GM12864 (cell line): ENCODE measurements around the gene TNFRSF1B.
"Not testable (repeated sequence)": the region's sequence is repeated elsewhere in the genome, so short reads cannot be mapped to it uniquely, and the experiment has no call there.

Experiments
- DNase-seq: peaks from one replicate; pipeline ENCODE4 v3.0.0-alpha.2; 2011; ENCODE audit warnings: low read depth
- H3K4me3 ChIP-seq: 2 replicates; pipeline ENCODE4 v1.5.1; 2011; ENCODE audit warnings: mild to moderate bottlenecking, low read depth, low read length, control low read depth
- CTCF ChIP-seq: IDR thresholded peaks from 2 replicates; pipeline ENCODE4 v1.5.1; 2011; ENCODE audit warnings: low read depth, mild to moderate bottlenecking, moderate library complexity, low read length, control low read depth, inconsistent platforms; ENCODE audit errors: missing control alignments

The TNFRSF1B gene

DNA sequence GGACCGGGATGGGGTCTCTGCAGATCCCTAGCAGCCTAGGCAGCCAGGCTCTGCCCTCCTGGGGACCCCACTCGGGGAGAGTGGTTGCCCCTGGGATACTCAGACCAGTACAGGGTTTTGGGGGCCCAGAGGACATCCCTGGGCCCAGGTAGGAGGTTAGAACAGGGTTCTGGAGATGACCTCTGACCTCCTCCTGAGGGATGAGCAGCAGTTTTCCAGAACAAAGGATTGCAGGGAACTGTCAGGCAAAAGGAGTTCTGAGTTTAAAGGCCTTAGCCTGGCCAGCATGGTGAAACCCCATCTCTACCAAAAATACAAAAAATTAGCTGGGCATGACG lies 42.7 kb downstream of the TNFRSF1B start:
- H3K4me3 ChIP-seq, result no peak overlapping the region
- no peak for DNase-seq
- TF ChIP-seq CTCF, result no peak

DNA sequence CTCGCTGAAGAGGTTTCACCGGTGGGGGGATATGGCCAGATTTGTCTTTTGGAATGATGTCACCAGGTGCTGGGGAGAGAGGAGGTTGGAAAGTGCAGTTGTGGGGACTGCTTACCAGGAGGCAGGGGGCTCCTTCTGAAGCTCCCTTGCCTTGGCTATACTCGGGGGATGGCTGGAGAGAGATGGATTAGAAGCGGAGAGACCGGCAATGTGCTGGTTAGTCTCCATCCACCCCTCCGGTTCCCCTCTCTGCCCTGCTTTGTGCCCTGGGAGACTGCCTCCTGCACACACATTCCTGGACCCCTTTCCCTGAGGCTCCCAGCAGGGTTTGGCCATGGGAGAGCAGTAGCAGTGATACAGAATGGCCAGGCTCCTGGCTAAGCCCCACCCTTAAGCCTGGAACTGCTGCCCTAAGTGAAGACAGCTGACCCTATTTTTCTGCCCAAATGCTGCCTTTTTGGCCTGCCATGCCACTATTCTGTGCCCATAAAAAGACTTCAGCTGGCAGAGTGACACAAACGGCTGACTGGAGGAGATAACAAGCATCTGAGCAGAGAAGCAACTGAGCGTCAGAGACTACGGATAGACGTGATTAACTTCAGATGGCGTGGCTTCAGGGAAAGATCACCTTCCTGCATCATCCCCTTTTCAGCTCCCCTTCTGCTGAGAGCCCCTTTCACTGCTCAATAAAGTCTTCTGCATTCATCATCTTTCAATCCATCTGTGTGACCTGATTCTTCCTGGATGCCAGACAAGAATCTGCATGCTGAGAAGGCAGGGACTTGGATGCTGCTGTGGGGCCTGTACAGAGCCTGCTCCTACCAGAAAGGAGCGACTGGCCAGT lies 48.5 kb downstream of the TNFRSF1B start:
- no peak overlapping the region for H3K4me3 ChIP-seq
- no peak for TF ChIP-seq CTCF
- no peak for DNase-seq

- no peak for TF ChIP-seq CTCF
- H3K4me3 ChIP-seq, result no peak overlapping the region
- DNase-seq, result no peak
These were observed 53.0 kb downstream of the TNFRSF1B start for GRCh38 chr1:12219800-12220199.

GRCh38 chr1:12220890-12221289 lies 54.1 kb downstream of the TNFRSF1B start:
- DNase-seq, result no peak

GRCh38 chr1:12222700-12223099 lies 55.9 kb downstream of the TNFRSF1B start:
- H3K4me3 ChIP-seq, DNase-seq: not testable (repeated sequence)

More at GRCh38 chr1:12220890-12221289, 54.1 kb downstream of the TNFRSF1B start:
- TF ChIP-seq CTCF, result no peak
- no peak overlapping the region for H3K4me3 ChIP-seq

GRCh38 chr1:12224092-12224491 lies 57.3 kb downstream of the TNFRSF1B start:
- not testable (repeated sequence) for H3K4me3 ChIP-seq, DNase-seq

GRCh38 chr1:12228979-12229378 lies 62.2 kb downstream of the TNFRSF1B start:
- TF ChIP-seq CTCF, result no peak
- DNase-seq, result no peak
- H3K4me3 ChIP-seq, result no peak overlapping the region

- no peak for DNase-seq
- no peak for TF ChIP-seq CTCF
- no peak overlapping the region for H3K4me3 ChIP-seq
These were observed 62.6 kb downstream of the TNFRSF1B start for GRCh38 chr1:12229386-12229834.
